Measurements from ENCODE around the gene ELP5.

- TF ChIP-seq CTCF (IDR thresholded peaks at IDR 0.05; ENCODE audit: low read depth, low read length, poor library complexity, severe bottlenecking) (no peak), EZH2phosphoT487 (IDR thresholded peaks at IDR 0.05; ENCODE audit: borderline replicate concordance, low read length) (no peak)
These were observed 43.5 kb downstream of the ELP5 start for GRCh38 chr17:7295230-7296180.

Data from DOHH2 (cell line).